Right ventricle myocardium superior (tissue), 1 donor: ENCODE results near the gene DNAJC13. TPM values are rescaled to one million over a fixed set of nuclear protein-coding genes. Genes with fewer than 3 reads are reported as not detected.
"Not testable (repeated sequence)": the region's sequence is repeated elsewhere in the genome, so short reads cannot be mapped to it uniquely, and the experiment has no call there.

Experiments
- ATAC-seq: fragments of 200-7000 bp; cut with Tn5 transposase; one replicate; pipeline ENCODE4 v1.9.1; 2020; ENCODE audit warnings: mild to moderate bottlenecking; ENCODE audit not compliant: poor library complexity
- DNase-seq: peaks from one replicate; pipeline ENCODE4 v3.0.0-alpha.2; 2020
- intact Hi-C: fragments of 100-400 bp; cut with DNase I; formaldehyde crosslinking; loops from one replicate; pipeline ENCODE4 v1.11.2; 2022
- long read RNA-seq: library from polyadenylated mRNA; unstranded; transcript quantifications from one replicate; pipeline ENCODE4 v2.0.0, GENCODE V29; 2021
- total RNA-seq: library from RNA; stranded (reverse); fragmentation: NEBNext Ultra II Directional; extraction: Animal tissue kit (Norgen Biotek cat#: 25700); gene quantifications from one replicate; pipeline ENCODE4 v1.2.1, GENCODE V29; 2021
- donor health status: DM: no; HTN: yes; CAD: no; lungs with severe emphysema.

Gene DNAJC13
- total RNA-seq, result 25.7 TPM
- long read RNA-seq, partial matches to known transcripts, result 5 of 8 reads
- long read RNA-seq, other reads (novel, unspliced or antisense), result 1 of 8 reads

GRCh38 chr3:132416807-132417694 lies at the start of gene DNAJC13:
DNAJC13 (plus strand) TSS chr3:132417502; CDS start chr3:132434551, 17,049 bp downstream.
- DNase-seq, result peak; percentile 96
- intact Hi-C loops, result no loop called here
- ATAC-seq, result peak; percentile 99

DNA sequence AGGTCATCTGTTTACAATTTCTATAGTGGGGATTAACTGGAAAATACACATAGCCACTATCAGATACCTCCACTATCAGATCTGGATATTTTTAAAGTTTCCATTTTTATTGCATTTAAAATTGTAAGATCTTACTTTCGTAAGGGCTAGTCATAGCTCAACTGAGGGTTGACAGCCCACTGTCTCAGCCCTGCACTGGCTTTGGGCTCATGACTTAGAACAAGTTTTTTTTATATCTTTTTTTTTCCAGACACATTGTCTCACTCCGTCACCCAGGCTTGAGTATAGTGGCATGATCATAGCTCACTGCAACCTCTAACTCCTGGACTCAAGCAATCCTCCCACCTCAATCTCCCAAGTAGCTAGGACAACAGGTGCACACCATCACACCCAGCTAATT lies 48.8 kb upstream of the DNAJC13 start:
- ATAC-seq (no peak), DNase-seq (no peak)
- intact Hi-C loops, result no loop called here

DNA sequence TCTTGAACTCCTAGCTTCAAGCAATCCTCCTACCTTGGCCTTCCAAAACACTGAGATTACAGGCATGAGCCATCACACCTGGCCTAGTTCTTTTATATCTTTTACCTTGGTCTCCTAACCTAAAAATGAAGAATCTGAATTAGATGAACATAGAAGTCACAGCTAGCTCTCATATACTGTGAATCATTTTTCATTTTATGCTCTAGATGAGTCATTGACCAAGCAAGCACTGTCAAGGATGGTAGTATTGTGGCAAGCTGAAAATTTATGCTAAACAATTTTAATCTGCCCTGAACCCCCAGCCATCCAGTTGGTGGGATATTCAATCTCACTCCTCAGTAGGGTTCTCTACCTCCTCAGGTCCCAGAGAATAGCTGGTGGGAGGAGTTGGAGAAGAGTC lies 48.3 kb upstream of the DNAJC13 start:
- ATAC-seq (no peak), DNase-seq (no peak)
- intact Hi-C loops, result no loop called here

DNA sequence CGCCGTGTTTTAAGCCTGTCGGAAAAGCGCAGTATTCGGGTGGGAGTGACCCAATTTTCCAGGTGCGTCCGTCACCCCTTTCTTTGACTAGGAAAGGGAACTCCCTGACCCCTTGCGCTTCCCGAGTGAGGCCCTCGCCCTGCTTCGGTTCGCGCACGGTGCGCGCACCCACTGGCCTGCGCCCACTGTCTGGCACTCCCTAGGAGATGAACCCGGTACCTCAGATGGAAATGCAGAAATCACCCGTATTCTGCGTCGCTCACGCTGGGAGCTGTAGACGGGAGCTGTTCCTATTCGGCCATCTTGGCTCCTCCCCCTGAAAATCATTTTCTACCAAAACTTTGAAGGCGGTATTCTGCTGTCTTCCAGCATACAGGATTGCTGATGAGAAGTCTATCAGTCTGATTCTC lies 40.4 kb upstream of the DNAJC13 start:
- DNase-seq, intact Hi-C loops, ATAC-seq: not testable (repeated sequence)

DNA sequence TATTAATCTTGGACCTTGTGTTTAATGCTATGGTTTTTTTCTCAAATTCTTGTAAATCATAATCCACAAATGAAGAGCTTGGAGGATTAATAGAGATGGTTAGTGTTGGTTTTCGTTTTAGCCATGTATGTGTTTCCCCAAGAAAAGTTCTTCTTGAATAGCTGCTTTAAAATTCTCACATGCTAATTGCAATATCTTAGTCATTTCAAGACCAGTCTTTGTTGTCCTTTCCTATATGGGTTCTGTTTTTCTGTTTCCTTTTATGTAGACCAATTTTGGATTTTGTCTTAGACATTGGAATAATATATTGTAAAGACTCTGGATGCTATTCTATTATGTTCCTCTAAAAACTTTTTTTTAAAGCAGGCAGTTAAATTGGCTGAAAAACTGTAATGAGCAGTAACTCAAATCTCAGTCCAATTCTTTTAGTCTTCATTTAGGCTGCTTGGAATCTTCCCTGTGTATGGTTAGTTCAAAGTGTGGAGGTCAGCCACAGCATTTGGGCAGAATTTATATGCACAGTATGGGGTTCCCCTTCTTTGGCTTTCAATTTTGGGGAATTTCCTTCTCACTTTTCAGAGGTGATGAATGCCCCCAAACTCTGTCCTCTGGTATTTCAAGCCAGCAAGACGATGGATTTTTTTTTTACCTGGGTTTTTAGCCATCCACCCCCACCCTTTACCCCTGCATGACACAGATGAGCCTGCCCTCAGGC lies 39.1 kb upstream of the DNAJC13 start:
- intact Hi-C loops, result no loop called here
- DNase-seq (no peak), ATAC-seq (no peak)

DNA sequence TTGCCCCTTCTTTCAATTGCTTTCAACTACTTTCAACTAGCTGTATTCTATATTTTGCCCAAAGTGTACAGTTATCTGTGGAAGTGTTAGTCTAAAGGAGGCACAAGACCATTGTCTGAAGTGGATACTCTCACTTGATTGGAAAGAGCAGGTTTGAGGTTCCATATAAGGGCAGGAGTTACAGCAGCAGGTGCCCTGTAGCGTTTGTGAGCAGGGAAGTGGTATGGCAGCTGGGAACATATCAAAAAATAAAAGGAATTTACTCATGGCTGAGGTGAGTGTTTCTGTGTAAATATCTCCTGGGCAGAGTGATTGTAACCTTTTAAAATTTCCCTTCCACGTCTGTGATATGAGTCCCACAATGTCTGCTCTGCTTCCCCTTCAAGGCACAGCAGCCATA lies 38.5 kb upstream of the DNAJC13 start:
- DNase-seq, result no peak
- intact Hi-C loops, result no loop called here
- ATAC-seq, result no peak

GRCh38 chr3:132380920-132381319 lies 36.4 kb upstream of the DNAJC13 start:
- intact Hi-C loops, result no loop called here
- ATAC-seq (no peak), DNase-seq (no peak)

DNA sequence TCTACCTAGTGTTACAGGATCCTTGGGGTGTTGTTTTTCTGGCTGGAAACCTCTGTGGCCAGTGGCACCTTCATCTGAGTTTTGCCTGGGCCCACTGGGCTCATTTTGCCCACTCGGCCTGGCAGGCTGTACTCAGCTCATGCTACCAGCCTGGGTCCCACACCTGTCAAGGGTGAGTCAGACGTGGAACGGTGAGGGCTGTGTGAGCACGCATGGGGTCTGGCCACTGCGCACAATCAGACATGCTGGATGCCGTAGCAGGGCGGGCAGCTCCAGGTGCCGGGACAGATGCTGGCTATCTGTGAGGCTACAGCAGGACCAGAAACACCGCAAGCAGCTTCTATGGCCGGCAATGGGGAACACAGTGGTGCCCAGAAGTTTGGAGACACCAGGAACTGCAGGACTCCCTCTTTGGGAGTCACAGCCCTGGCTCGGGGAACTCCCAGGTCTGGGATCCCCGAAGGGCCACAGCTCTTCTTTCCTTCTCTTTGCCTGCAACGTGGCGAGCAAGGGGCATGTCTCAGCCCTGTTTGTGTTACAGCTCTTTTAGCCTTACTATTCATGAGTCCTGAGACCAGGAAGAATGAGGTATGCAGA lies 35.9 kb upstream of the DNAJC13 start:
- ATAC-seq (no peak), DNase-seq (no peak)
- intact Hi-C loops, result no loop called here

DNA sequence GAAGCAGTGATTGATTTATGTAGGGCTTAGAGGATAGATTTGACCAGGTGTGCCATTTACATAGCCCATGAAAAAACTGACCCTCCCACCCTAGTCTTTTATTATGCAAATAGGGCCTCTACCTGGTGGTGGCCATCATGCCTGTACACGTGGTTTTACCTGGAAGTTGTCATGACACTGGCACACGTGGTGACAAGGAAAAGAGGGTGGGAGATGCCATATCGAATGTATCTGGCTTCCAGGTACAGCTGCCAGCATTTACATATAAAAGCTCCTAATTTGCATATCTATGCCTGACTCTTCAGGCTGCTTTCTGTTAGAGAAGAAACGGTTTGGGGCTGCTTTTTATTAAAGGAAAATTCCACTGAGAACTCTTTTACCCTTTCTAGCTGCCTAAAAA lies 35.0 kb upstream of the DNAJC13 start:
- DNase-seq (no peak), ATAC-seq (no peak)
- intact Hi-C loops, result no loop called here

DNA sequence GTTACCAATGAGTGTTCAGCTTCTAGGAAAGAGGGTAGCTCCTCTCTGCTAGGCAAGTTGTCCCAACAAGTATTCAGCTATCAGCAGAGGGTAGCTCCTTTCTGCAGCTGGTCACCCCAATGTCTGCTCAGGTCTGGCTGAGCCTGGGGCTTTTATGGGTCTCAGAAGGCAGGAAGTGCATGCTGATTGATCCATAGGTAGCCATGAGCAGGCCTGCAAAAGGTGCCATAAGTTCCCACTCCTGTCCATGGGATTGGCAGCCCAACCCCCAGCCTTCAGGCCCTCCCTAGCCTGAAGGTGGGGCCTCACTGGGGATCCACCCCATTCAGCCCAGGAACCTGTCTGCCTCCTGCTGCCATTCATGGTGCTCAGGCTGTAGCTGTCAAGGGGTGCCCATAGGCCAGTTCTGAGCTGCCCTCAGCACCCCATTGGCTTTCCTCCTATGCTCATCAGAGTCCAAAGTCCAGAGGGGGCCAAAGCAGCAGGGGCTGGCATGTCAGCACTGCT lies 34.6 kb upstream of the DNAJC13 start:
- no peak for ATAC-seq
- no peak for DNase-seq
- intact Hi-C loops, result no loop called here

- ATAC-seq (no peak), DNase-seq (no peak)
- intact Hi-C loops, result no loop called here
Observed at GRCh38 chr3:132386259-132386658, 31.0 kb upstream of the DNAJC13 start.

- ATAC-seq, DNase-seq, intact Hi-C loops: not testable (repeated sequence)
Observed at GRCh38 chr3:132392675-132393074, 24.6 kb upstream of the DNAJC13 start.

GRCh38 chr3:132394320-132394719 lies 23.0 kb upstream of the DNAJC13 start:
- peak; percentile 18 for ATAC-seq
- peak; percentile 56 for DNase-seq
- intact Hi-C loops, result no loop called here

DNA sequence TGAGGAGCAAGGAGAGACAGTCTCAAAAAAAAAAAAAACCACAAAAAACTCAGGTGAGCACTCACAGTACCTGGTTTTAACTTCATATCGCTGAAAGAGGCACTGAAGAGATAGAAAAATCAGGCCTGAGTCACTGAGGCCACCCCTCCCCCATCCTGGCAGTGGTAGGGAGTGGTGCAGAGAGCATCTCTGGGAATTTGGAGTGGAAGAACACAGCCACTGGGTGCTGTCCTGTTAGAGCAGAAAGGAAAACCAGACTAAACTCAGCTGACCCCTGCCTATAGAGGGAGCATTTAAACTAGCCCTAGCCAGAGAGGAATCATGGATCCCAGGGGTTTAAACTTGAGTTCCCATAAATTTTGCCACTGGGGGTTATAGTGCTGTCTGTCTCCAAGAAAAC lies 22.2 kb upstream of the DNAJC13 start:
- intact Hi-C loops, result loop anchor here (5.0 kb wide), 2 partner anchors 43 to 138 kb away; no protein-coding TSS in a partner anchor
- DNase-seq, result no peak
- no peak for ATAC-seq

- intact Hi-C loops, result loop anchor here (5.0 kb wide), 2 partner anchors 44 to 139 kb away; no protein-coding TSS in a partner anchor
- no peak for ATAC-seq
- no peak for DNase-seq
Observed at GRCh38 chr3:132396255-132396654, 21.0 kb upstream of the DNAJC13 start.

DNA sequence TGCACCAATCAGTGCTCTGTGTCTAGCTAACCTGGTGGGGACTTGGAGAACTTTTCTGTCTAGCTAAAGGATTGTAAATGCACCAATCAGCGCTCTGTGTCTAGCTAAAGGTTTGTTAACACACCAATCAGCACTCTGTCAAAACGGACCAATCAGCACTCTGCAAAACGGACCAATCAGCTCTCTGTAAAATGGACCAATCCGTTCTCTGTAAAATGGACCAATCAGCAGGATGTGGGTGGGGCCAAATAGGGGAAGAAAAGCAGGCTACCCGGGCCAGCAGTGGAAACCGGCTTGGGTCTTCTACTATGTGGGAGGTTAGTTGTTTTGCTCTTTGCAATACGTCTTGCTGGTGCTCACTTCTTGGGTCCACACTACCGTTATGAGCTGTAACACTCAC lies 20.5 kb upstream of the DNAJC13 start:
- not testable (repeated sequence) for ATAC-seq, DNase-seq
- intact Hi-C loops, result loop anchor here (5.0 kb wide), 2 partner anchors 44 to 139 kb away; no protein-coding TSS in a partner anchor

- intact Hi-C loops, result loop anchor here (5.0 kb wide), 2 partner anchors 47 to 142 kb away; no protein-coding TSS in a partner anchor
- DNase-seq, result no peak
- ATAC-seq, result peak; percentile 60
Observed at GRCh38 chr3:132399054-132399929, 18.0 kb upstream of the DNAJC13 start.

DNA sequence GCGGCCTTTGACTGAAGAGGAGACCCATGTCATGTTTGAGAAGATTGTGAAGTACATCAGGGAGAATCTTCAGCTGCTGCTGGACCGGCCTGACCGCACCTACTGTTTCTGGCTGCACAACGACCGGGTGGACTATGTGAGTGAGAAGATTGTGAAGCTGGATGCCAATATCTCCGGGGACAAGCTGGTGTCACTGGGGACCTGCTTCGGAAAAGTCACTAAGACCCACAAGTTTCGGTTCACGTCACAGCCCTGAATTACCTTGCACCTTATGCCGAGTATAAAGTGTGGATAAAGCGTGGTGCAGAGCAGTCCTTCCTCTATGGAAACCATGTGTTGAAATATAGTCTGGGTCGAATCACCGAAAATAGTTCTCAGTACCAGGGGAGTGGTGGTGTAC lies 16.0 kb upstream of the DNAJC13 start:
- ATAC-seq (no peak), DNase-seq (no peak)
- intact Hi-C loops, result no loop called here
